Hepatocyte (in vitro differentiated cells): ENCODE data around the gene XPO4.

Experiments
- CTCF ChIP-seq: fragments of 200-600 bp; sonication (generic); IDR thresholded peaks from 2 replicates; pipeline ENCODE4 v1.5.1; 2016; ENCODE audit warnings: antibody characterized with exemption, mild to moderate bottlenecking; ENCODE audit not compliant: poor library complexity
- EZH2 ChIP-seq: fragments of 200-600 bp; sonication (generic); IDR thresholded peaks from 2 replicates; pipeline ENCODE4 v1.6.1; 2016; ENCODE audit warnings: antibody characterized with exemption, mild to moderate bottlenecking, borderline replicate concordance

DNA sequence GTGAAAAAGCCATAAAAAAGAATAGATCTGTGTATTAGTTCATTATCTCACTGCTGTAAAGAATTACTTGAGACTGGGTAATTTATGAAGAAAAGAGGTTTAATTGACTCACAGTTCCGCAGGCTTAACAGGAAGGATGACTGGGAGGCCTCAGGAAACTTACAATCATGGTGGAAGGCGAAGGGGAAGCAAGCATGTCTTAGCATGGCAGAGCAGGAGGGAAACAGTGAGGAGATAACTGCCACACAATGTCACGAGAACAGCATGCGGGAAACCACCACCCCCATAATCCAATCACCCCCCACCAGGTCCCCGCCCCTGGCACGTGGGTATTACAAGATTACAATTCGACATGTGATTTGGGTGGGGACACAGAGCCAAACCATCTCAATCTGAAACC, 89.7 kb downstream of the XPO4 start:
- TF ChIP-seq CTCF: no peak
- no peak for TF ChIP-seq EZH2
